GM12873 (cell line): ENCODE measurements around the gene ASIC4.

Source experiments
- TF ChIP-seq, protein P1 (sequence below): IDR thresholded peaks from 2 replicates; pipeline ENCODE4 v1.5.1; 2012; ENCODE audit warnings: low read depth, mild to moderate bottlenecking, moderate library complexity, low read length, control low read depth; ENCODE audit not compliant: insufficient read depth; ENCODE audit errors: missing control alignments

Gene ASIC4

DNA sequence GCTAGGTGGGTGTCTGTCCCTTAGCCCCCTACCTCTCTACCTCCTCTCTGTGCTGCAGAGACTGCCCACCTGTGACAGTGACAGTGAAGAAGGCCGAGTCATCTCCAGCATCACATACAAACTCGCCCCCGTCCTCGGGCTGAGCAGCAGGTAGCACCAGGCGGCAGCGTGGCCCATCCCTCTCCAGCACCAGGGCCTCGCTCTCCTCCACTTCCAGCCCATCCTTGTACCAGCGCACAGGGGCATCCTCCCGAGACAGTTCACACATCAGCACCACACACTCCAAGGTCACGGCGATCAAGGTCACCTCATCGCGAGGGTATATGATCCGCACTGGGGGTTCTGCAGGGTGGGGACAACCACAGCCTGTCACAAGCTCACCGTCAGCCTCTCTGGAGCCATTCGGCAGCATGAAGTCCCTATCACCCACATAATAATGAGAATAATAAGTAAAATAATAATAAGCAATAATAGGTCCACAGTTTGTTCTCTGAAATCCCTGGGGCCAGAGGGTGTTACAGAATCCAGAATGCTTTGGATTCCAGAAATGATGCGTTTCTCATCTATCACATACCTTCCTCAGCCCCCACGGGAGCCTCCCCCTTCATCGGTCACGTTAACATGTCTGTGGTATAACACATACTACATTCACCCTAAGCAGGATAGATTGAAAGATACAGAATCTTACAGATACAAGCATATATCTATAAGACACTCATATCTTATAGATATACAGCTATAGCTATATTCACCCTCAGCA lies 45.1 kb downstream of the ASIC4 start:
- TF ChIP-seq, protein P1, sequence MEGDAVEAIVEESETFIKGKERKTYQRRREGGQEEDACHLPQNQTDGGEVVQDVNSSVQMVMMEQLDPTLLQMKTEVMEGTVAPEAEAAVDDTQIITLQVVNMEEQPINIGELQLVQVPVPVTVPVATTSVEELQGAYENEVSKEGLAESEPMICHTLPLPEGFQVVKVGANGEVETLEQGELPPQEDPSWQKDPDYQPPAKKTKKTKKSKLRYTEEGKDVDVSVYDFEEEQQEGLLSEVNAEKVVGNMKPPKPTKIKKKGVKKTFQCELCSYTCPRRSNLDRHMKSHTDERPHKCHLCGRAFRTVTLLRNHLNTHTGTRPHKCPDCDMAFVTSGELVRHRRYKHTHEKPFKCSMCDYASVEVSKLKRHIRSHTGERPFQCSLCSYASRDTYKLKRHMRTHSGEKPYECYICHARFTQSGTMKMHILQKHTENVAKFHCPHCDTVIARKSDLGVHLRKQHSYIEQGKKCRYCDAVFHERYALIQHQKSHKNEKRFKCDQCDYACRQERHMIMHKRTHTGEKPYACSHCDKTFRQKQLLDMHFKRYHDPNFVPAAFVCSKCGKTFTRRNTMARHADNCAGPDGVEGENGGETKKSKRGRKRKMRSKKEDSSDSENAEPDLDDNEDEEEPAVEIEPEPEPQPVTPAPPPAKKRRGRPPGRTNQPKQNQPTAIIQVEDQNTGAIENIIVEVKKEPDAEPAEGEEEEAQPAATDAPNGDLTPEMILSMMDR: no peak

DNA sequence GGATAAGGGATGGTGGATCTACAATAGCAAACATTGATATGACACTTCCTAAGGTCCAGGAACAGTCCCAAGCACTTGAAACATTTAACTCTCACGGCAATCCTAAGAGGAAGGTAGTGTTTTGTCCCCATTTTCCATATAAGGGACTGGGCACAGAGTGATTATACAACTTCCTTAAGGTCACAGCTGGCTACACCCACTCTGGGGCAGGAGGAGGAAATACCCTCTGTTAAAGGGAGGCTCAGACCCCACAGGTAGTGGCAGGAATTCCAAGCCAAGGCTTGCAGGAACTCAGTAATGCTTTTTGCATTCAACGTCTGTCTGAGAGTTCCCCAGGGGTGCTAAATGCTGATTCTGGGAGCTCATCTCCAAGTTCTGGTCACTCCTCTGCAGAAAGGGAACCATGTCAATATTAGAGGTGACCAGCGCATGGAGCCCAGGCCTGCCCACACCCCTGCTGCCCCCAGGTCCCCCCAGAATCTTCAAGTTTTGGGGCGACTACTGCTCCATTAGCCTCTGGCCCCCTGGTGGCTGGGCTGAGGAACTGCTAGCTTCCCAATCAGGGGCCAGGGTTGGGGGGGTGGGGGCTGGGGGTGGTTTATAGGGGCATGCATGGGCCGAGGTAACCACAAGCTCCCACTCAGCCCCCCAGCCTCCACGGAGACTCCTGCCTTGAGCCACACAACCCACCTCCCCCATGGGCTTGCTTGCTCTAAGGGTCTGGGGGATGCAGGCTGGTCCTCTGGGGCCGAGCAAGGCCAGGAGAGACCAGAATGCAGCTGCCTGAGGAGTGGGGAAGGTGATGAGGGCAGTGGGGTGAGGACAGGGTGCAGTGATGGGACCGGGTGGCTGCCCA lies 46.0 kb downstream of the ASIC4 start:
- TF ChIP-seq, protein P1: peak; percentile 73

DNA sequence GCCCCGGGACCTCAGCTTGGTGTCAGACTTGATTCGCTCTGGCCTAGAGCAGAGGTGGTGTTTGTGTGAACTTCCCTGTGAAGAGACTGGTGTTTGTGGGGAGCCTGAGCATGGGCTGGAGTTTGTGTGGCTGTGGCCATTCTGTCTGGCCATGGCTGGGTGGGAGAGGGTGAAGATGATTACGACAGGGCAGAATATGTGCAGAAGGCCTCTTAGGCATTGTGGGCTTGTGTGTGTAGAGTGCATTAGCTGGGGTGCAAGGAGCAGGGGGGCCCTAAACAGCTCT lies 46.6 kb downstream of the ASIC4 start:
- TF ChIP-seq, protein P1: no peak

DNA sequence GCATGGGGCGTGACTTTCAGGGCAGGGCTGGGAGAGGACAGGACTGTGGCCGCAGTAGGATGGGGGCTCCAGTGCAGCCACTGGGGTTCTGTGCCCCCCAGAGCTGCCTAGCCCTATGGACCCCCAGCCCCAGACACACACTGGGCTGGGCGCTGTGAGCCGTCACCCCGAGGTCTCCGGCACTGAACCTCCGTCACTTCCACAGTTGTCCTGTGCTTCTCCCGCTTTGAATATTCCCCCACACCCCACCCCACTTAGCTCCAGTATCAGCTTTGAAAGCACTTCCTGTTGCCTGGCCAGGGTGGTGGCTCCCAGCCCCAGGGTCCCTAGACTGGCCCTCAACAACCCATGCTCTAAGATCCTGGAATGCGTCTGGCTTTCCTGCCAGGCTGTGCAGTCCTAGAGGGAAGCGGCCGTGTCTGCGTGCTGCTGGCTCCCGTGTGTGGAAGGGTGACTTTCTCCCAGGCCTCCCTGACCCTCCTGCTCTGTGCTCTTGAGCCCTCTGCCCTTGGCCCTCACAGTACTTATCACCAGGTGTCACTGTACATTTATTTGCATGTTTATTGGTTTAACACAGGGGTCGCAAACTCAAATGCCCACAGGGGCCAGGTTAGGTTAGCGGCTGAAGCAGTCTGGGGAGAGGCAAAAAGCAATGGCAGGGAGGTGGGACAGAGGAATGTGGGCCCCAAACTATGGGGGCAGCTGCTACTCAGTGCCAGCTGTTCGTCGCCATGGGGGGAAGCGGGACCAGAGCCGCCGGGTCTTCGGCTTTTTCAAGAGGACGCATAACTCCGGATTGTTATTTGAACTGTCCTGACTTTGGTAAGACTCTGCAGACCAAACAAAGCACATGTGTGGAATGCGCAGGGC lies 47.1 kb downstream of the ASIC4 start:
- TF ChIP-seq, protein P1: no peak

DNA sequence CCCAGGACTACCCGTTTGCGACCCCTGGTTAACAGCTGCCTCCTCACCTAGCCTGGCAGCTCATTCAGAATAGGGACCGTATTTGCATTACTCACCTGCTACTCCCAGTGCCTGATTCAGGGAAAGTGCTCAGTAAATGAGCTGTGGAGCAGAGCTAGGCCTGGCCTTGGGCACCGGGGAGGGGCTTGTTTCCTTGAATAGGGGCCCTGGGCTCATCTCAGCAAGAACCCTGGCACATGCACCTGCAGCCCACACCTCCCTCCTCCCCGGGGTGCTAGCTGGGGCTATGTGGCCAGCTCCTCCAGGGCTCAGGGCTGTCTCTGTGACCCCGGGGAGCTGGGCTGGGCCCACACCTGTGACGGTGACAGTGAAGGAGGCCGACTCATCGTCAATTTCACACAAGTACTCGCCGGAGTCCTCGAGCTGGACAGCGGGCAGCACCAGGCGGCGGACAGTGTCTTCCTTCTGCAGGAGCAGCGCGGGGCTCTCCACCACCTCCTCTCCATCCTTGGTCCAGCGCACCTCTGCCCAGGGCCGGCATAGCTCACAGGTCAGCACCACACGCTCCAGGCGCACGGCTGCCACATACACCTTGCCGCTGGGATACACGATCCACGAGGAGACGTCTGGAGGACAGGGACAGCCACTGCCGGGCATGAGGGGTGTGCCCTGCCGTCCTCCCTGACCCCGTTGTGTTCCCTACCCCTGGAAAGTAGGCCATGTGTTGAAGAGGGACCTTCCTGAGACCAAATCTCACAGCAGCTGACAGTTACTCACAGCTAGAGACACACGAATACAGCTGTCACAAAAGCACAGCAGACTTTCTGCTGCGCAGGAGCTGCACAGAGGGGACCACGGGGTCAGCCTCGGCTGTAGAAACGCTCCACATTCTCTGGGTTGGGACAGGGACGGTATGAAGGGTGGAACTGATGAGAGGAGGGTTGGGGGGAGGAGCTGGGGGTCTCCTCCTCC lies 48.1 kb downstream of the ASIC4 start:
- TF ChIP-seq, protein P1: no peak

DNA sequence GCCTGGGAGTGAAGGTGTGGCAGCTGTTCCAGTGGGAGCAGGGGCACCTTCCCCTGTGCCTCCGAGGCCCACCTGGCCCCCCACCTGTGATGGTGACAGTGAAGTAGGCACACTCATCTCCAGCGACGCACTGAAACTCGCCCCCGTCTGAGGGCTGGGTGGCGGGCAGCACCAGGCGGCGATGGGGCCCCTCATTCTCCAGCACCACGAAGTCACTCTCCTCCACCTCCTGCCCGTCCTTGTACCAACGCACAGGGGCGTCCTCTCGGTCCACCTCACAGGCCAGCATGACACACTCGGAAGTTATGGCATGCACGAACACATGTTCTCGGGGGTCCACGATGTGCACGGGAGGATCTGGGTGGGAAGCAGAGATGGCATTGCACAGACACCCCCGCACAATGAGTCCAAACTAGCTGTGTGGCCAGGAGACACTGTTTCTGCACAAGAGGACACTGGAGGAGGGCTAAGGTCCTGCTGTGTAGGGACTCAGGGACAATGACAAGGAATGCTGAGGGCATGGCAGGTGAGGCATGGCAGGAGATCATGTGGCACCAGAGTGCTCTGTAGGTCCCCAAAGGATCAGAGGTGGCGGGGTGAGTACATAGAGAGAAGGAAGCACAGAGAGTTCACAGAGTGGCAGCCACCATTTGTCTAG lies 49.1 kb downstream of the ASIC4 start:
- TF ChIP-seq, protein P1: no peak
